Amygdala (tissue), 56 donors: Measurements from ENCODE around the gene SLC13A4.
"Not testable (repeated sequence)": the region's sequence is repeated elsewhere in the genome, so short reads cannot be mapped to it uniquely, and the experiment has no call there.

ENCODE experiments used
- DNase-seq, 56 donors: peaks; one replicate each; lab custom pipeline; 2025; lab: John Stamatoyannopoulos, UW

SLC13A4 gene, protein sequence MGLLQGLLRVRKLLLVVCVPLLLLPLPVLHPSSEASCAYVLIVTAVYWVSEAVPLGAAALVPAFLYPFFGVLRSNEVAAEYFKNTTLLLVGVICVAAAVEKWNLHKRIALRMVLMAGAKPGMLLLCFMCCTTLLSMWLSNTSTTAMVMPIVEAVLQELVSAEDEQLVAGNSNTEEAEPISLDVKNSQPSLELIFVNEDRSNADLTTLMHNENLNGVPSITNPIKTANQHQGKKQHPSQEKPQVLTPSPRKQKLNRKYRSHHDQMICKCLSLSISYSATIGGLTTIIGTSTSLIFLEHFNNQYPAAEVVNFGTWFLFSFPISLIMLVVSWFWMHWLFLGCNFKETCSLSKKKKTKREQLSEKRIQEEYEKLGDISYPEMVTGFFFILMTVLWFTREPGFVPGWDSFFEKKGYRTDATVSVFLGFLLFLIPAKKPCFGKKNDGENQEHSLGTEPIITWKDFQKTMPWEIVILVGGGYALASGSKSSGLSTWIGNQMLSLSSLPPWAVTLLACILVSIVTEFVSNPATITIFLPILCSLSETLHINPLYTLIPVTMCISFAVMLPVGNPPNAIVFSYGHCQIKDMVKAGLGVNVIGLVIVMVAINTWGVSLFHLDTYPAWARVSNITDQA

DNA sequence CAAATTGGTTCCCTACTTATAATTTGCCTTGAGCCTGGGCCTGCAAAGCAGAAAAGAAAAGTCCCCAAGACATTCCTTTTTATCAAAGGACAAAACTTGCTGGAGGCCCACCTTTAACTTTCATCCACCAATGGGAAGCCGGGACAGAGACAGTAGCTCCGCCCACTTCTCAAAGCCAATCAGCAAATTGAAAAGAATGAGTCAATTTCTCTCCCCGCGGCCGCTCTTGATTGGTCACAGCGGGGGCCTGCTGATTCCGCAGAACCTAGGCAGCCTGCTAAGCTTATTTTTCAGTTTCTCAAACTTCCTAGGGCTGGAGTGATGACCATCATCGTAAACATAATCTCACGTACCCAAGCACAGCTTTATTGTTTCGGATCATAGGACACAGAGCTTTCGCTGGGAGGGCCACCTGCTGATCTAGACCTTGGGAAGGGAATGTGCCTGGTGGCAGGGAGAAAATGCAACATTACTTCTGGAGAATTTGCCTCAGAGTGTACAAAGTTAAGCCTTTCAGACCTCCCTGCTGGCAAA is at the start of gene SLC13A4:
Gene SLC13A4, minus strand, starts transcription at position 51 of the 534 bp plus-strand sequence. CDS start 690 bp downstream, outside the sequence.
- no peak for DNase-seq

DNA sequence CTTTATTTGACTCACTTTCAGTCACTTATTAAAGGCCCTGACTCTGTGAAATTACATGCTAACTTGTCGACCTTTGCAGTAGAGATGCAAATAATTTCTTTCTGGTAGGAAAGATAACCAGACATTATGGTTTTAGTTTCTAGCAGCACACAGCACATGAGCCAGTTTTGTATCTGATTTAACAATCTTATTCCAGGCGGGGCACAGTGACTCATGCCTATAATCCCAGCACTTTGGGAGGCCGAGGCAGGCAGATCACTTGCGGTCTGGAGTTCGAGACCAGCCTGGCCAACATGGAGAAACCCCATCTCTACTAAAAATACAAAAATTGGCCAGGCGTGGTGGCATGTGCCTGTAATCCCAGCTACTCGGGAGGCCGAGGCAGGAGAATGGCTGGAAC is 47.9 kb upstream of the SLC13A4 start:
- DNase-seq: not testable (repeated sequence)

DNA sequence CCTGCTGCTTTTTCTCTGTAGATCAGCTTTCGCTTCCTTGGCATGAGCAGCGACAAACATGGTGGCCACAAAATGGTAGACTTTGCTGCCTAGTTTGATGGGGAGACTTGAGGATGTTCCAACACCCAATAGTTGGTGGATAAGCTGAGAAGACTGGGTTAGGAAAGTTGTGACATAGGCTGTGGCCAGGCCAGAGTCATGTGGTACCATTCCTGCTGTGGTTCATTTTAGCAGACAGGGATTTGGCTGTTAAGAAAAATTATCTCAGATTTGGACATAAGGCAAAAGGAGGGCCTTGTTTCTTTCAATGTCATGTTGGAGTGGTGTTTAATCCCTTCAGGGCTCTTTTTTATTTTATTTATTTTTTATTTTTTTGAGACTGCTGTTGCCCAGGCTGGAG is 47.2 kb upstream of the SLC13A4 start:
- DNase-seq: no peak

GRCh38 chr7:135774284-135774683 is 46.3 kb upstream of the SLC13A4 start:
- DNase-seq: no peak

- no peak for DNase-seq
Observed at GRCh38 chr7:135773464-135773863, 45.5 kb upstream of the SLC13A4 start.

DNA sequence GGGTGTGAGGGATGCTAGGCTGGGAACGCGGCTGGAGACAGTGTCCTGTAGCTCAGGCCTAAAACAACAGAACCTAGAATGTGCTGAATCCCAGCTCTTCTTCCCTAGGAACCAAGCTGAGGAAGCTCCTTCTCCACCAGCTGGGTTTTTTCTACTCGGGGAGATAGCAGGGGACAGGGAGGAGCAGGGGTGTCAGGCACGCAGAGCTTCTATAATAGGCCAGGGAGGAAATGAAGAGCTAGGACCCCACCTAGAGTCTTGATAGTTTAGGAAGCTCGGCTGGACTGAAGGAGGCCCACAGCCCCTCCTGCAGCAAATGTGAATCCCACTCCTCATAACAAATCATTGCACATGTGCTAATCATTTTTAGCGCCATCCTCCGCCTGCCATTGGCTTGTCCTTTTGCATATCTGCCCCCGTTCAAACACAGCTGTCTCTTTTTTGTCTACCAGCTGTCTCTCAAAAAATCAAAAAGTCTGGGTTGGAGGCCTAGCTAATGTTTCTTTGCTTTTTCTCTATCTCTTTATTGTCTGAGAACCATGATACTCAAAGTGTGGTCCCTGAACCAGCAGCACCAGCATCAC is 44.7 kb upstream of the SLC13A4 start:
- no peak for DNase-seq

DNA sequence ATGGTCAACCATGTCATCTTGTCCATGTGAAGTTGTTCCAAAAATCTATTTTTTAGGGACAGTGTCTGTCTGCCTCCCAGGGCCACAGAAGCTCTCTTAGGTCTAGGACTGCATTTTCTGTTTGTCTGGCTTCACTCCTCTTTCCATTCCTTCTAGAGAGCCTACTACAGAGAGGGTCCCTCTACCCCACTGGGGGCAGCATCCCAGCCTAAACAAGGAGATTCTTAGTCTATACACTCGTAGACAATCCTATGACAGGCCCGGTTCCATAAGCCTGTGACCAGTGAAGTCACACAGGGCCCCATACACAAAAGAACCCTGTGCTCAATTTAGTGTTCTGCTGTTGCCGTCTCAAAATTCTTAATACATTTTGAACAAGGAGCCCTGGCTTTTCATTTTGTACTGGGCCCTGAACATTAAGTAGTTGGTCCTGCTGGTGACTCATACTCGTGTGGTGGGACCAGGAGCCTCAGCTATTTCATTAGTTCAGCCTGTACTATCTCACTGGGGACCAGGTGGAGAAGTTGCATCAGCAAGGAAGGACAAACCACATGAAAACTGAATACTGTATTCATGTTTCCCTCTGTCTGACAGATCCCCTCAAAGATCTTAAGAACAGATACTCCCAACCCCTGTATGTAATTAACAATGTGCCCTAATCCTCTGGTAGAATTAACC is 44.1 kb upstream of the SLC13A4 start:
- DNase-seq: no peak

DNA sequence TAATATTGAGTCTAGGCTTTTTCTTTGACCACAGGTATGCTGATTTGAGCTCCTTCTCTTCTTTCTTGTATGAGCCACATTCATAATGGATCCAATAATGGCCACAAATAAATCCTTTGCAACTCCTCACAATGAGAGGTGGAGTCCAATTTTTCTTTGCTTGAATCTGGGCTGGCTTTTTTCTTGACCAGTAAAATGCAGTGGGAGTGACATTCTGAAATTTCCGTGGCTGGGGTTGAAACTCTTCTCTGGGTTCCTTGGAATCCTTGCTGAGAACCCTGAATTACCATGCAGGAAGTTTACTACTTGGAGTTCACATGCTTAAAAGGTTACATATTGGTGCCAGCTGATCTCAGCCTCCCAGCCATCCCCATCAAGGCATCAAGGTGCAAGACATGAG is 43.1 kb upstream of the SLC13A4 start:
- DNase-seq: no peak

GRCh38 chr7:135770139-135770710 is 42.2 kb upstream of the SLC13A4 start:
- DNase-seq: no peak

- peak in 35 of 56 donors; percentile 6 to 66 (median 31) for DNase-seq
Observed at GRCh38 chr7:135769005-135769802, 41.2 kb upstream of the SLC13A4 start.

DNA sequence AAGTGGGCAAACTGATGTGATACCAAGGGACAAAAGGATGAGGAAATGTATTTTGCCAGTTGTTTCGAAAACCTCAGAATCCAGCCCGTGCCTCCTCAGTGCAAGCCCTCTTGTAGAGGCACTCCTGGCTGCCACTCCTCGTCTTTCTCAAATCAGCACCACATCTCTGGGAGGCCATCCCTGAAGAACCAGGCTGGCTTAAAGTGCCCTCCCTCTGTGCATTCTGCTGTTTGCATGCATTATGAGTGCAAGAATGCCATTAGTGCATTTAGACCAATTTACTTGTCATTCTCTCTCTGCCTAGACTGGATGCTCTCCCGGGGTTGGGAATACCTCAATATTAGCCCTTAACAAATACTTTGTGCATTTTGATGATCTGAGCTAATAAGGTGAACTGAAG is 40.5 kb upstream of the SLC13A4 start:
- no peak for DNase-seq

DNA sequence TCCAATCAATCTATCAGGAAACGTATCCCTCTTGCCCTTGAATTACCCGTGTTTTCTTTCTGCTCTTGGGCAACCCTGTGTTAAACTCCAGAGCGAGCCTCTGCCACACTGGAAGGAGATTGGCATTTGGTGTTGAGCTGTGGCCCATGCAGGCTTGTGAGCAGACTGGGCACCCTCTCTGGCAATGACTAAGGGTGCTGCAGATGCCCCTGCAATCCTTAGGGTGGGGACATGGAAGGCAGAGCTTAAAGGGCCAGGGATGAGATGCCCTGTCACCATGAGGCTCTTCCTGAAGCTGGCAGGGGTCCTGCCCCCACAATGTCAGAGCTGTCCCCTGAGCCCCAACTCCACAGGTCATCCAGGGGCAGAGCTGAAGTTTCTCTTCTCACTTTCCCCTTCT is 40.1 kb upstream of the SLC13A4 start:
- DNase-seq: no peak

- DNase-seq: no peak
Observed at GRCh38 chr7:135763261-135763660, 35.3 kb upstream of the SLC13A4 start.

DNA sequence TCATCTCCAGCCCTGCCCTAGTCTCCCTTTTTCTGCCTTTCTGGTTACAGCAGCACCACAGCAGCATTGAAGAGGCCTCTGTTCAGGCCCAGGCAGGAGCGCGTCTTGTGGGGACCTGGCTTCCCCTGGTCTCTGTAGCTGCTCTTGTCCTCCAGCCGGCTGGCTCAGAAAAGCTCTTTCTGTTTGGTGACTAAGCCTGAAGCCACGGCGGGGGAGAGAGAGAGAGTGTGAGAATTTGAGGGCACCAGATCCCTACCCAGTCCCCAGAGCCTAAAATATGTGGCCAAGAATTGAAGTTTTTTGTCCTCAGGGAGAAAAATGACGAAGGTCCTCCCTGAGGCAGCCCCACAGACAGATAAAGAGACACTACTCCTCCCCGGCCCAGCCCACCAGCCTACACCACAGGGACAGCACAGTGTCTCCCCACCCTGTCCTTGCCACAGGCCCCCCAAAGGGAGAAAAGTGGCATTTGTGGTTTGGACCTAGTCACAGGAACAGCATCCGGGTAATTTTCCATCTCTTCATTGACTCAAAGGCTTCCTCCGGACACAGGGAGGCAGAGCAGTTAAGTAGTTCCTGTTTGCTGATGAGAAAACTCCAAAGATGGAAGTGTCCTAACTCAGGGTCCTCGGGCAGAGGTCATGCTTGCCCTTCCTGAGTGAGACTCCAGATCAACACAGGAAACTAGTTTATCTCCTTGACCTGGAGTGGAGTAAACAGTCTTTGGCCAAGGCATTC is 33.9 kb upstream of the SLC13A4 start:
- DNase-seq: peak in 5 of 56 donors; percentile 7 to 39 (median 16)

DNA sequence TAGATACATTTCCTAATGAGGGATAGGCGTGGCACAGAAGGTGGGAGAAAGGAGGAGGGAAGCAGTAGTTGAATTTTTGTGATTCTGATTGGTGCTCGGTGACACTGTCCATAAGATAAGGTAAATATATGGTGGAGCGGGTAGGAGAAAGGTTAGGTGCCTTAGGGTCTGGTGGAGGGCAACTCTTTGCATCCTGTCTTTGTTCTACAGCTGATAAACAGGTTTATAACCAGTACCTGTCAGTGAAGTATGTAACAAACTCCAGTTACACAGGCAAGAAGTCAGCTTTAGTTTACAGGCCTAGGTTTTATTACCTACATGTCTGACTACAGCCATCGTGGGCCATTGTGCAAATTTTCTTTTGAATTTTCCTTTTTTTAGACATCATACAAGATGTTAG is 31.5 kb upstream of the SLC13A4 start:
- no peak for DNase-seq

GRCh38 chr7:135758531-135758932 is 30.5 kb upstream of the SLC13A4 start:
- DNase-seq: peak in 2 of 56 donors; percentile 23 to 36

DNA sequence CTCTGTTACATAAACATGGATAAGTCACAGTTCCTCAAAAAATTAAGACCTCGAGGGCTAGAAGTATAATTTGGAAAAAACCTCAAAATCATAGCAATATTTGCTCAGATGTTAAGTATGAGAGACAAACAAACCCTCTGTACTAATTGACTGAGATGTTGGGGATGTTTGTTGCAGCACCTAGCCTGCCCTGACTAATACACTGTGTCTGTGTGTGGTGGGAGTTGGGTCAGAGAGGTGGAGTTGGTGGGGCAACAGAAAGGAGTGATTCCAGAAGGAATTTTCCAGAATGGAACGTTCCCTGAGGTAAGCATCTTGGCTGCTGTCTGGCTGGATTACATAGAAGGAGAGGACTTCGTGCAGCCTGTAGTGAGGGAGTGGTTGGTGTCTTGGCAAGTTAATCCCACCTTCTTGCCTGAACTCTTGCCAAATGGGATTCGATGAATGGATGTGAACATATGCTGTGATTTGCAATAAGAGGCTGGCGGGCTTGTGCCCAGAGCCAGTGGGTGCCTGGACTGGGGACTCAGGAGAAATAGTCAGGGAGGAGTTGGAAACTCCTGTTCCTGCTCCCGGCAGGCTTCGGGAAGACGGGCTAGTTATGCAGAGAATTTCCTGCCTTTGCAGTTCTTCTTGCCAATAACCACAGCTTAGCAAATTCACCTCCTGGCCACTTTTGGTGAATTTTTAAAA is 29.9 kb upstream of the SLC13A4 start:
- peak in 2 of 56 donors; percentile 2 to 11 for DNase-seq

GRCh38 chr7:135756191-135756590 is 28.2 kb upstream of the SLC13A4 start:
- DNase-seq: no peak
